Uterus (tissue), 2 donors: Measurements from ENCODE around the gene S100B.
A peak's percentile ranks its signal among the peaks of the same experiment; 100 is the strongest.

Experiments used
- CTCF ChIP-seq, 4 experiments: fragments of 200-600 bp in 2 of 4; fragments of 450-650 bp in 2 of 4; sonication (generic) in 2 of 4; IDR thresholded peaks; one replicate each; pipeline ENCODE4 v1.5.1; 2016 to 2019; ENCODE audit warnings: antibody characterized with exemption in 4 of 4, mild to moderate bottlenecking in 2 of 4, moderate library complexity in 1 of 4
- POLR2A ChIP-seq, 2 donors: fragments of 450-650 bp; IDR thresholded peaks; one replicate each; pipeline ENCODE4 v1.6.1; 2016; ENCODE audit warnings: antibody characterized with exemption in 2 of 2, mild to moderate bottlenecking in 1 of 2, moderate library complexity in 1 of 2

- peak; percentile 23 to 53 (median 28) for TF ChIP-seq CTCF (IDR thresholded peaks at IDR 0.05)
- TF ChIP-seq POLR2A (IDR thresholded peaks at IDR 0.05), result no peak
Observed at GRCh38 chr21:46634966-46635323, 30.1 kb upstream of the S100B start.
